Upper lobe of right lung (tissue), 1 donor: ENCODE results near the gene TMOD1. TPM values are rescaled to one million over a fixed set of nuclear protein-coding genes. Genes with fewer than 3 reads are reported as not detected.

Source experiments
- ATAC-seq: fragments of 200-7000 bp; cut with Tn5 transposase; one replicate; pipeline ENCODE4 v1.9.1; 2020; ENCODE audit warnings: mild to moderate bottlenecking, moderate library complexity
- DNase-seq: peaks from one replicate; pipeline ENCODE4 v3.0.0-alpha.2; 2020
- H3K27ac ChIP-seq: fragments of 200-600 bp; one replicate; pipeline ENCODE4 v1.8.0; 2022
- H3K27me3 ChIP-seq: fragments of 200-600 bp; one replicate; pipeline ENCODE4 v1.8.0; 2022; ENCODE audit warnings: mild to moderate bottlenecking
- H3K36me3 ChIP-seq: fragments of 200-600 bp; one replicate; pipeline ENCODE4 v1.8.0; 2022
- H3K4me1 ChIP-seq: fragments of 200-600 bp; one replicate; pipeline ENCODE4 v1.8.0; 2022
- H3K4me3 ChIP-seq: fragments of 200-600 bp; one replicate; pipeline ENCODE4 v1.8.0; 2022; ENCODE audit warnings: mild to moderate bottlenecking
- H3K9me3 ChIP-seq: fragments of 200-600 bp; one replicate; pipeline ENCODE4 v1.8.0; 2022
- CTCF ChIP-seq: fragments of 200-600 bp; IDR thresholded peaks from one replicate; pipeline ENCODE4 v1.8.0; 2022; ENCODE audit warnings: antibody characterized with exemption
- intact Hi-C: fragments of 100-400 bp; cut with DNase I; formaldehyde crosslinking; loops from one replicate; pipeline ENCODE4 v1.11.0; 2022
- total RNA-seq: library from RNA; stranded (reverse); fragmentation: NEBNext Ultra II Directional; extraction: Animal tissue kit (Norgen Biotek cat#: 25700); gene quantifications from one replicate; pipeline ENCODE4 v1.2.1, GENCODE V29; 2021
- donor health status: DM: no; HTN: yes; CAD: no; lungs with severe emphysema.

Gene TMOD1
- total RNA-seq, 1 donor from 2014 or later: 11.3 TPM

- H3K36me3 ChIP-seq: no peaks in the 10 kb centered on the region
- DNase-seq (no peak), ATAC-seq (no peak)
- no peak overlapping the region for H3K27ac ChIP-seq
- H3K27me3 ChIP-seq: peaks cover under 1% of the 10 kb centered on the region
- TF ChIP-seq CTCF: no peak
- intact Hi-C loops: no loop called here
- H3K9me3 ChIP-seq: no peaks in the 10 kb centered on the region
- H3K4me3 ChIP-seq: no peak overlapping the region
- H3K4me1 ChIP-seq: peaks cover 6% of the 10 kb centered on the region
Measured at GRCh38 chr9:97508852-97509251, 7.4 kb downstream of the TMOD1 start.

GRCh38 chr9:97510797-97511654 lies 9.6 kb downstream of the TMOD1 start:
- H3K4me3 ChIP-seq: no peak overlapping the region
- ATAC-seq (no peak), DNase-seq (no peak)
- H3K27ac ChIP-seq: no peak overlapping the region
- intact Hi-C loops: no loop called here
- no peaks in the 10 kb centered on the region for H3K36me3 ChIP-seq
- H3K27me3 ChIP-seq: no peaks in the 10 kb centered on the region
- no peaks in the 10 kb centered on the region for H3K4me1 ChIP-seq
- no peak for TF ChIP-seq CTCF
- no peaks in the 10 kb centered on the region for H3K9me3 ChIP-seq

GRCh38 chr9:97511655-97512427 lies 10.4 kb downstream of the TMOD1 start:
- Histone ChIP-seq H3K4me1 (peaks cover 8% of the 10 kb centered on the region), H3K9me3 (no peaks in the 10 kb centered on the region), H3K4me3 (no peak overlapping the region), H3K36me3 (no peaks in the 10 kb centered on the region), H3K27ac (no peak overlapping the region), H3K27me3 (no peaks in the 10 kb centered on the region)
- intact Hi-C loops: no loop called here
- no peak for TF ChIP-seq CTCF
- ATAC-seq (no peak), DNase-seq (no peak)

- ATAC-seq: no peak
- H3K36me3 ChIP-seq: no peaks in the 10 kb centered on the region
- H3K4me1 ChIP-seq: peaks cover 16% of the 10 kb centered on the region
- no peak for TF ChIP-seq CTCF
- DNase-seq: no peak
- no peak overlapping the region for H3K4me3 ChIP-seq
- intact Hi-C loops: no loop called here
- no peaks in the 10 kb centered on the region for H3K27me3 ChIP-seq
- H3K9me3 ChIP-seq: no peaks in the 10 kb centered on the region
- H3K27ac ChIP-seq: no peak overlapping the region
Measured at GRCh38 chr9:97512966-97513560, 11.6 kb downstream of the TMOD1 start.

- intact Hi-C loops: no loop called here
- TF ChIP-seq CTCF: no peak
- DNase-seq (no peak), ATAC-seq (no peak)
- Histone ChIP-seq H3K9me3 (no peaks in the 10 kb centered on the region), H3K4me1 (peaks cover 29% of the 10 kb centered on the region), H3K27me3 (no peaks in the 10 kb centered on the region), H3K27ac (no peak overlapping the region), H3K36me3 (no peaks in the 10 kb centered on the region), H3K4me3 (no peak overlapping the region)
Measured at GRCh38 chr9:97514531-97514930, 13.1 kb downstream of the TMOD1 start.
